Natural killer cell (primary cell): ENCODE data around the gene MCAT. TPM values are rescaled to one million over a fixed set of nuclear protein-coding genes. Genes with fewer than 3 reads are reported as not detected.

ENCODE experiments used
- ATAC-seq, 3 donors: fragments of 150-1000 bp in 2 of 3; fragments of 200-7000 bp in 1 of 3; cut with Tn5 transposase; 1 replicate in 1 of 3; 2 replicates in 2 of 3; pipeline ENCODE4 v1.10.0; 2021; ENCODE audit warnings: mild to moderate bottlenecking in 2 of 3, moderate library complexity in 2 of 3
- DNase-seq, 2 donors: peaks; one replicate each; pipeline versions ENCODE4 v3.0.0 to v3.0.0-alpha.2; 2013 to 2021; ENCODE audit warnings: mixed read lengths in 1 of 2
- H3K27ac ChIP-seq: one replicate; pipeline ENCODE4 v1.5.1; 2013; ENCODE audit warnings: mild to moderate bottlenecking, low read length
- H3K27me3 ChIP-seq: one replicate; pipeline ENCODE4 v1.6.1; 2013; ENCODE audit warnings: low read length; ENCODE audit not compliant: control insufficient read depth, insufficient read depth
- H3K36me3 ChIP-seq: one replicate; pipeline ENCODE4 v1.6.1; 2013; ENCODE audit warnings: low read length; ENCODE audit not compliant: control insufficient read depth, insufficient read depth
- H3K4me1 ChIP-seq: one replicate; pipeline ENCODE4 v1.6.1; 2013; ENCODE audit warnings: low read length; ENCODE audit not compliant: control insufficient read depth, insufficient read depth
- H3K4me3 ChIP-seq: one replicate; pipeline ENCODE4 v1.5.1; 2013; ENCODE audit warnings: low read length
- H3K9me3 ChIP-seq: one replicate; pipeline ENCODE4 v1.6.1; 2013; ENCODE audit warnings: low read length; ENCODE audit not compliant: control insufficient read depth, insufficient read depth
- H3K27ac Mint-ChIP-seq, 2 donors: one replicate each; pipeline ENCODE4 v1.8.0; 2022; ENCODE audit warnings: mild to moderate bottlenecking in 2 of 2, mixed read lengths in 2 of 2, moderate library complexity in 1 of 2
- H3K27me3 Mint-ChIP-seq, 2 donors: one replicate each; pipeline ENCODE4 v1.8.0; 2022; ENCODE audit warnings: low read depth in 2 of 2, mixed read lengths in 2 of 2
- H3K36me3 Mint-ChIP-seq: one replicate; pipeline ENCODE4 v1.8.0; 2022; ENCODE audit warnings: mixed read lengths
- H3K4me1 Mint-ChIP-seq, 2 donors: one replicate each; pipeline ENCODE4 v1.8.0; 2022; ENCODE audit warnings: mixed read lengths in 2 of 2
- H3K4me3 Mint-ChIP-seq: one replicate; pipeline ENCODE4 v1.8.0; 2022; ENCODE audit warnings: mild to moderate bottlenecking, moderate library complexity, mixed read lengths
- H3K9me3 Mint-ChIP-seq, 2 donors: one replicate each; pipeline ENCODE4 v1.8.0; 2022; ENCODE audit warnings: mixed read lengths in 2 of 2
- CTCF ChIP-seq: fragments of 200-600 bp; IDR thresholded peaks from one replicate; pipeline ENCODE4 v1.8.0; 2022; ENCODE audit warnings: antibody characterized with exemption
- WGBS: methylation state at CpG from one replicate; pipeline ENCODE4 v1.1.7; 2013; ENCODE audit warnings: missing lambda C conversion rate; ENCODE audit not compliant: insufficient coverage; 5-methylcytosine and 5-hydroxymethylcytosine counted together
- intact Hi-C: fragments of 100-400 bp; cut with micrococcal nuclease; formaldehyde crosslinking; loops from one replicate; pipeline ENCODE4 v1.14.2; 2022
- total RNA-seq, 4 donors: library from RNA; stranded (reverse); fragments of 120-200 nt in 1 of 4; gene quantifications; one replicate each; pipeline versions ENCODE4 v1.2.3 to v1.2.4, GENCODE V29; 2013 to 2022

The MCAT gene
- total RNA-seq, 3 donors from 2014 or later (not counting 1 experiment from before 2014, with no cell fraction given), result 6.5 to 12.4 (median 9.3) TPM

- Mint-ChIP-seq H3K27ac (no peak overlapping the region), H3K27me3 (peaks cover 0 to 6% of the 10 kb centered on the region in 2 donors), H3K4me1 (no peaks in the 10 kb centered on the region), H3K36me3 (no peaks in the 10 kb centered on the region), H3K4me3 (no peak overlapping the region), H3K9me3 (no peaks in the 10 kb centered on the region)
- no peak for TF ChIP-seq CTCF
- Histone ChIP-seq H3K27ac (no peak overlapping the region), H3K36me3 (no peaks in the 10 kb centered on the region), H3K4me3 (no peak overlapping the region), H3K9me3 (no peaks in the 10 kb centered on the region), H3K27me3 (no peaks in the 10 kb centered on the region), H3K4me1 (peaks cover 34% of the 10 kb centered on the region)
- DNase-seq, result no peak
- intact Hi-C loops, result no loop called here
- no peak for ATAC-seq
- WGBS, result 76% methylated on average over 21 of the region's 21 CpGs
Observed at GRCh38 chr22:43118024-43118849, 25.0 kb downstream of the MCAT start.

GRCh38 chr22:43116932-43117331 is 26.3 kb downstream of the MCAT start:
- no peak overlapping the region for H3K27ac ChIP-seq
- no peaks in the 10 kb centered on the region for H3K36me3 ChIP-seq
- Mint-ChIP-seq H3K36me3 (no peaks in the 10 kb centered on the region), H3K27ac (no peak overlapping the region), H3K4me1 (no peaks in the 10 kb centered on the region), H3K9me3 (no peaks in the 10 kb centered on the region), H3K27me3 (peaks cover 0 to 11% of the 10 kb centered on the region in 2 donors), H3K4me3 (no peak overlapping the region)
- ATAC-seq (no peak), DNase-seq (no peak)
- peaks cover 32% of the 10 kb centered on the region for H3K4me1 ChIP-seq
- TF ChIP-seq CTCF, result no peak
- no peak overlapping the region for H3K4me3 ChIP-seq
- 94% methylated on average over 7 of the region's 7 CpGs for WGBS
- intact Hi-C loops, result no loop called here
- no peaks in the 10 kb centered on the region for H3K9me3 ChIP-seq
- H3K27me3 ChIP-seq, result peaks cover 2% of the 10 kb centered on the region

- no peak overlapping the region for H3K27ac Mint-ChIP-seq
- WGBS, result 73% methylated on average over 5 of the region's 5 CpGs
- H3K27ac ChIP-seq, result no peak overlapping the region
- H3K9me3 Mint-ChIP-seq, result no peaks in the 10 kb centered on the region
- H3K27me3 Mint-ChIP-seq, result peaks cover 0 to 21% of the 10 kb centered on the region in 2 donors
- H3K9me3 ChIP-seq, result no peaks in the 10 kb centered on the region
- H3K4me3 ChIP-seq, result no peak overlapping the region
- H3K4me3 Mint-ChIP-seq, result no peak overlapping the region
- no peaks in the 10 kb centered on the region for H3K36me3 Mint-ChIP-seq
- DNase-seq (no peak), ATAC-seq (no peak)
- peaks cover 11% of the 10 kb centered on the region for H3K27me3 ChIP-seq
- TF ChIP-seq CTCF, result no peak
- no peaks in the 10 kb centered on the region for H3K36me3 ChIP-seq
- peaks cover 0 to 4% of the 10 kb centered on the region in 2 donors for H3K4me1 Mint-ChIP-seq
- peaks cover 35% of the 10 kb centered on the region for H3K4me1 ChIP-seq
- intact Hi-C loops, result no loop called here
Observed at GRCh38 chr22:43114958-43115357, 28.2 kb downstream of the MCAT start.
